K562 (cell line): ENCODE results near the gene SH3TC2. TPM values are rescaled to one million over a fixed set of nuclear protein-coding genes. Genes with fewer than 3 reads are reported as not detected.

Source experiments
- ATAC-seq: fragments of 200-7000 bp; cut with Tn5 transposase; 3 replicates; pipeline ENCODE4 v1.9.1; 2020; ENCODE audit warnings: moderate library complexity
- BruUV-seq: library from RNA; stranded (reverse); fragments of 400-500 nt; replicated peaks from 2 replicates; lab custom pipeline; 2021; lab: Mats Ljungman, UMichigan
- CTCF ChIA-PET: fragments of 300-600 bp; formaldehyde crosslinking; extraction: SDS; loops from one replicate; lab custom pipeline; 2021; ENCODE audit warnings: low intra/inter-chr PET ratio; lab: Yijun Ruan, JAX
- POLR2A ChIA-PET: fragments of 300-600, 350-650 bp; sonication (Branson Sonifier 250); formaldehyde crosslinking; extraction: SDS; loops from one replicate; lab custom pipeline; 2021; ENCODE audit warnings: antibody characterized with exemption, inconsistent platforms; lab: Yijun Ruan, JAX
- DNase-seq, 4 experiments: peaks; one replicate each; pipeline versions ENCODE4 v3.0.0 to v3.0.0-alpha.2; 2011 to 2018; ENCODE audit warnings: low spot score in 3 of 4, mixed read lengths in 3 of 4; ENCODE audit errors: extremely low read depth in 1 of 4
- FAIRE-seq: peaks from 2 replicates; lab custom pipeline; 2011; peaks lifted over from hg19 to GRCh38; lab: Jason Lieb, UNC
- H2AFZ ChIP-seq: 2 replicates; pipeline ENCODE4 v1.6.0; 2011; ENCODE audit warnings: low read depth, low read length, control low read depth, inconsistent platforms
- H3K27ac ChIP-seq: fragments of 200-600 bp; 3 replicates; pipeline ENCODE4 v1.8.0; 2011; ENCODE audit warnings: low read depth, mild to moderate bottlenecking, control low read depth, inconsistent platforms, low read length, moderate library complexity, mixed read lengths; ENCODE audit errors: extremely low read depth
- H3K27me3 ChIP-seq, 2 experiments: fragments of 300-600 bp in 1 of 2; 2 replicates in 1 of 2; 3 replicates in 1 of 2; pipeline versions ENCODE4 v1.6.0 to v1.8.0; 2011; ENCODE audit warnings: inconsistent platforms in 2 of 2, low read length in 2 of 2, mild to moderate bottlenecking in 1 of 2, mixed read lengths in 1 of 2, moderate library complexity in 1 of 2; ENCODE audit not compliant: control insufficient read depth in 2 of 2, insufficient read depth in 2 of 2
- H3K36me3 ChIP-seq: fragments of 300-600 bp; 3 replicates; pipeline ENCODE4 v1.8.0; 2011; ENCODE audit warnings: mild to moderate bottlenecking, low read length, inconsistent platforms; ENCODE audit not compliant: control insufficient read depth, insufficient read depth
- H3K4me1 ChIP-seq, 2 experiments: fragments of 200-600 bp in 1 of 2; replicated peaks in 1 of 2; 2 replicates in 1 of 2; 3 replicates in 1 of 2; pipeline versions ENCODE4 v1.5.1 to v1.8.0; 2011; ENCODE audit warnings: inconsistent platforms in 2 of 2, low read length in 2 of 2, mild to moderate bottlenecking in 1 of 2, mixed read lengths in 1 of 2, moderate library complexity in 1 of 2; ENCODE audit not compliant: control insufficient read depth in 2 of 2, insufficient read depth in 2 of 2
- H3K4me2 ChIP-seq: 2 replicates; pipeline ENCODE4 v1.6.1; 2011; ENCODE audit warnings: low read length, control low read depth, inconsistent platforms, mixed read lengths; ENCODE audit not compliant: insufficient read depth
- H3K4me3 ChIP-seq: fragments of 200-600 bp; sonication (generic), shearing (Covaris generic); 2 replicates; pipeline ENCODE4 v1.5.1; 2016; ENCODE audit warnings: control low read depth, inconsistent platforms
- H3K79me2 ChIP-seq: fragments of 200-600 bp; 3 replicates; pipeline ENCODE4 v1.8.0; 2011; ENCODE audit warnings: low read length, inconsistent platforms; ENCODE audit not compliant: control insufficient read depth, insufficient read depth
- H3K9ac ChIP-seq, 2 experiments: 2 replicates each; pipeline versions ENCODE4 v1.6.0 to v1.6.1; 2011; ENCODE audit warnings: low read depth in 2 of 2, low read length in 2 of 2, control low read depth in 1 of 2, inconsistent platforms in 1 of 2, mild to moderate bottlenecking in 1 of 2, mixed read lengths in 1 of 2; ENCODE audit not compliant: insufficient read depth in 1 of 2
- H3K9me1 ChIP-seq: one replicate; pipeline ENCODE4 v1.6.0; 2011; ENCODE audit warnings: inconsistent platforms, mild to moderate bottlenecking, low read length, moderate library complexity; ENCODE audit not compliant: control insufficient read depth, insufficient read depth
- H3K9me3 ChIP-seq: replicated peaks from 2 replicates; pipeline ENCODE4 v1.5.1; 2011; ENCODE audit warnings: low read depth, low read length, inconsistent platforms; ENCODE audit not compliant: control insufficient read depth, insufficient read depth
- H4K20me1 ChIP-seq: replicated peaks from 2 replicates; pipeline ENCODE4 v1.6.1; 2011; ENCODE audit warnings: low read length, inconsistent platforms, mixed read lengths; ENCODE audit not compliant: control insufficient read depth, insufficient read depth
- KAT2B ChIP-seq: IDR thresholded peaks from one replicate; pipeline ENCODE4 v1.6.1; 2012; ENCODE audit warnings: low read depth, mild to moderate bottlenecking, control low read depth, inconsistent platforms, low read length, moderate library complexity
- LCOR ChIP-seq: sonication (generic); formaldehyde crosslinking; IDR thresholded peaks from 2 replicates; pipeline ENCODE4 v1.8.0; 2022; ENCODE audit warnings: mild to moderate bottlenecking, missing genetic modification reagents
- MTA3 ChIP-seq: fragments of 450-650 bp; formaldehyde crosslinking; IDR thresholded peaks from 2 replicates; pipeline ENCODE4 v1.6.1; 2017; ENCODE audit warnings: mild to moderate bottlenecking, borderline replicate concordance
- PATZ1 ChIP-seq: fragments of 250-450 bp; sonication (Bioruptor Pico); IDR thresholded peaks from 2 replicates; pipeline ENCODE4 v1.5.0; 2020; ENCODE audit warnings: mild to moderate bottlenecking, borderline replicate concordance
- PKNOX1 ChIP-seq: fragments of 450-650 bp; IDR thresholded peaks from 2 replicates; pipeline ENCODE4 v1.6.1; 2016
- PTTG1 ChIP-seq: fragments of 450-650 bp; IDR thresholded peaks from 2 replicates; pipeline ENCODE4 v1.6.1; 2016; ENCODE audit warnings: low read depth, mild to moderate bottlenecking, missing genetic modification characterization, missing compliant biosample characterization
- RBM17 ChIP-seq: fragments of 200-400 bp; formaldehyde crosslinking; IDR thresholded peaks from 2 replicates; pipeline ENCODE4 v1.6.1; 2017; ENCODE audit warnings: low read depth, mild to moderate bottlenecking, low read length, borderline replicate concordance
- RNF2 ChIP-seq: sonication (generic); IDR thresholded peaks from 2 replicates; pipeline ENCODE4 v1.6.1; 2016
- RUNX1 ChIP-seq: sonication (generic); IDR thresholded peaks from 2 replicates; pipeline ENCODE4 v1.6.1; 2016; ENCODE audit warnings: antibody characterized with exemption, low read depth
- SMARCB1 ChIP-seq: IDR thresholded peaks from 2 replicates; pipeline ENCODE4 v1.6.1; 2011; ENCODE audit warnings: improper control_type of control experiment, low read depth; ENCODE audit not compliant: insufficient read length
- TCF3 ChIP-seq: sonication (generic); formaldehyde crosslinking; IDR thresholded peaks from 2 replicates; pipeline ENCODE4 v1.4.0; 2020; ENCODE audit warnings: mild to moderate bottlenecking, missing genetic modification reagents
- ZNF12 ChIP-seq: sonication (generic); formaldehyde crosslinking; IDR thresholded peaks from 2 replicates; pipeline ENCODE4 v1.4.0; 2020; ENCODE audit warnings: mild to moderate bottlenecking, missing genetic modification reagents
- ZNF449 ChIP-seq: fragments of 250-450 bp; sonication (Bioruptor Pico); IDR thresholded peaks from 2 replicates; pipeline ENCODE4 v1.8.0; 2022; ENCODE audit warnings: moderate library complexity, mild to moderate bottlenecking, inconsistent platforms
- WGBS: fragments of 100-300 bp; shearing (Covaris generic); methylation state at CpG from one replicate; pipeline ENCODE4 v1.1.6; 2016; ENCODE audit warnings: low coverage, mixed read lengths; ENCODE audit not compliant: insufficient coverage; ENCODE audit errors: missing lambda C conversion rate; 5-methylcytosine and 5-hydroxymethylcytosine counted together
- in situ Hi-C: fragments of 300-500 bp; cut with MboI; formaldehyde crosslinking; loops from 4 replicates; pipeline ENCODE4 v1.15.0; 2018; ENCODE audit warnings: inconsistent platforms, mixed read lengths
- intact Hi-C: fragments of 100-400 bp; cut with micrococcal nuclease; formaldehyde crosslinking; loops from 2 replicates; pipeline ENCODE4 v1.14.2; 2022
- polyA plus RNA-seq, 8 experiments: library from polyadenylated mRNA; depleted of rRNA in 4 of 8; stranded (reverse) in 5 of 8; unstranded in 3 of 8; fragments of >200 nt; fragmentation: Nextera tagmentation in 2 of 8; fragmentation: Illumina TruSeq in 1 of 8; extraction: Ambion mirVana in 2 of 8; extraction: Trizol in 1 of 8; gene quantifications; 2 replicates each; pipeline versions ENCODE4 v1.2.1 to v1.2.3, GENCODE V29; 2011 to 2014; ENCODE audit warnings: inconsistent platforms in 1 of 8, missing spikeins in 1 of 8
- total RNA-seq, 7 experiments: library from RNA; depleted of rRNA in 6 of 7; stranded (reverse); fragments of >200 nt in 6 of 7; fragmentation: Illumina TruSeq in 2 of 7; extraction: Trizol in 2 of 7; gene quantifications; 2 replicates each; pipeline versions ENCODE4 v1.2.1 to v1.2.3, GENCODE V29; 2011 to 2021; ENCODE audit warnings: low replicate concordance in 1 of 7
- TF ChIP-seq, protein P1 (sequence below): fragments of 250-450 bp; sonication (Bioruptor Pico); IDR thresholded peaks from 2 replicates; pipeline ENCODE4 v1.5.0; 2021
- TF ChIP-seq, protein P2 (sequence below): fragments of 450-650 bp; IDR thresholded peaks from 2 replicates; pipeline ENCODE4 v1.7.0; 2016; ENCODE audit warnings: borderline replicate concordance

SH3TC2 gene
- total and polyA plus RNA-seq, 9 of the 15 experiments (the other 6 are each of a cell fraction or from before 2014, with no cell fraction given) = 0.03 to 0.80 (median 0.55) TPM; not detected in 1

- intact Hi-C loops = no loop called here
- Histone ChIP-seq H3K9me1 (no peaks in the 10 kb centered on the region), H3K36me3 (no peaks in the 10 kb centered on the region), H3K27ac (no peak overlapping the region), H3K79me2 (no peaks in the 10 kb centered on the region), H3K4me1 (peaks cover 0 to 15% of the 10 kb centered on the region in 2 experiments; a peak in 4 of 5 replicates), H3K27me3 (no peaks in the 10 kb centered on the region), H3K4me3 (no peak overlapping the region), H3K4me2 (no peak overlapping the region), H3K9me3 (no peaks in the 10 kb centered on the region), H3K9ac (no peak overlapping the region), H4K20me1 (no peaks in the 10 kb centered on the region), H2AFZ (no peak overlapping the region)
- ATAC-seq (no peak), DNase-seq (no peak), FAIRE-seq (no peak)
- in situ Hi-C loops = no loop called here
- ChIA-PET POLR2A (interaction anchor here (0.7 kb wide), 1 partner anchor 665 kb away, joined by 4 read pairs; no protein-coding TSS in a partner anchor), CTCF (no interaction called here)
- BruUV-seq = no TSS peak
- 6% methylated on average over 2 of the region's 2 CpGs for WGBS
- TF ChIP-seq RNF2 (no peak), LCOR (CRISPR knock-in tag) (no peak), KAT2B (no peak), RUNX1 (no peak), RBM17 (no peak), TCF3 (CRISPR knock-in tag) (no peak), PKNOX1 (no peak), PTTG1 (tag) (no peak), PATZ1 (no peak), ZNF12 (CRISPR knock-in tag) (no peak), ZNF449 (CRISPR knock-in tag) (no peak), SMARCB1 (no peak), MTA3 (no peak)
- TF ChIP-seq, protein P1, sequence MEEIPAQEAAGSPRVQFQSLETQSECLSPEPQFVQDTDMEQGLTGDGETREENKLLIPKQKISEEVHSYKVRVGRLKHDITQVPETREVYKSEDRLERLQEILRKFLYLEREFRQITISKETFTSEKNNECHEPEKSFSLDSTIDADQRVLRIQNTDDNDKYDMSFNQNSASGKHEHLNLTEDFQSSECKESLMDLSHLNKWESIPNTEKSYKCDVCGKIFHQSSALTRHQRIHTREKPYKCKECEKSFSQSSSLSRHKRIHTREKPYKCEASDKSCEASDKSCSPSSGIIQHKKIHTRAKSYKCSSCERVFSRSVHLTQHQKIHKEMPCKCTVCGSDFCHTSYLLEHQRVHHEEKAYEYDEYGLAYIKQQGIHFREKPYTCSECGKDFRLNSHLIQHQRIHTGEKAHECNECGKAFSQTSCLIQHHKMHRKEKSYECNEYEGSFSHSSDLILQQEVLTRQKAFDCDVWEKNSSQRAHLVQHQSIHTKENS = no peak
- TF ChIP-seq, protein P2, sequence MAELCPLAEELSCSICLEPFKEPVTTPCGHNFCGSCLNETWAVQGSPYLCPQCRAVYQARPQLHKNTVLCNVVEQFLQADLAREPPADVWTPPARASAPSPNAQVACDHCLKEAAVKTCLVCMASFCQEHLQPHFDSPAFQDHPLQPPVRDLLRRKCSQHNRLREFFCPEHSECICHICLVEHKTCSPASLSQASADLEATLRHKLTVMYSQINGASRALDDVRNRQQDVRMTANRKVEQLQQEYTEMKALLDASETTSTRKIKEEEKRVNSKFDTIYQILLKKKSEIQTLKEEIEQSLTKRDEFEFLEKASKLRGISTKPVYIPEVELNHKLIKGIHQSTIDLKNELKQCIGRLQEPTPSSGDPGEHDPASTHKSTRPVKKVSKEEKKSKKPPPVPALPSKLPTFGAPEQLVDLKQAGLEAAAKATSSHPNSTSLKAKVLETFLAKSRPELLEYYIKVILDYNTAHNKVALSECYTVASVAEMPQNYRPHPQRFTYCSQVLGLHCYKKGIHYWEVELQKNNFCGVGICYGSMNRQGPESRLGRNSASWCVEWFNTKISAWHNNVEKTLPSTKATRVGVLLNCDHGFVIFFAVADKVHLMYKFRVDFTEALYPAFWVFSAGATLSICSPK = no peak
These were observed 9.7 kb downstream of the SH3TC2 start for GRCh38 chr5:149053072-149053695.
